M059J (cell line): ENCODE measurements around the gene HSPG2. TPM values are rescaled to one million over a fixed set of nuclear protein-coding genes. Genes with fewer than 3 reads are reported as not detected.
"Not testable (repeated sequence)": the region's sequence is repeated elsewhere in the genome, so short reads cannot be mapped to it uniquely, and the experiment has no call there.

Source experiments
- DNase-seq: peaks from one replicate; pipeline ENCODE4 v3.0.0-alpha.2; 2012; ENCODE audit warnings: low read depth
- total RNA-seq: library from RNA; depleted of rRNA; stranded (reverse); fragments of >200 nt; shearing (Covaris generic); gene quantifications from 2 replicates; pipeline ENCODE4 v1.2.3, GENCODE V29; 2014

The HSPG2 gene
- total RNA-seq, 1 experiment from 2014 or later, result 60.5 TPM

GRCh38 chr1:21827141-21827679 is 109.9 kb downstream of the HSPG2 start:
- DNase-seq, result no peak

- not testable (repeated sequence) for DNase-seq
Observed at GRCh38 chr1:21826694-21827093, 110.4 kb downstream of the HSPG2 start.

- DNase-seq, result no peak
Observed at GRCh38 chr1:21825393-21825792, 111.7 kb downstream of the HSPG2 start.

- no peak for DNase-seq
Observed at GRCh38 chr1:21824926-21825325, 112.2 kb downstream of the HSPG2 start.

- DNase-seq, result no peak
Observed at GRCh38 chr1:21823980-21824702, 113.0 kb downstream of the HSPG2 start.

- DNase-seq, result no peak
Observed at GRCh38 chr1:21823206-21823979, 113.7 kb downstream of the HSPG2 start.

- no peak for DNase-seq
Observed at GRCh38 chr1:21822349-21822748, 114.8 kb downstream of the HSPG2 start.

- DNase-seq, result no peak
Observed at GRCh38 chr1:21821385-21822019, 115.6 kb downstream of the HSPG2 start.

- DNase-seq, result no peak
Observed at GRCh38 chr1:21820597-21821232, 116.4 kb downstream of the HSPG2 start.

GRCh38 chr1:21818656-21819055 is 118.5 kb downstream of the HSPG2 start:
- no peak for DNase-seq

GRCh38 chr1:21816602-21817302 is 120.4 kb downstream of the HSPG2 start:
- peak; percentile 85 for DNase-seq

GRCh38 chr1:21815724-21816321 is 121.3 kb downstream of the HSPG2 start:
- no peak for DNase-seq

GRCh38 chr1:21814981-21815582 is 122.0 kb downstream of the HSPG2 start:
- DNase-seq, result no peak

GRCh38 chr1:21814241-21814918 is 122.7 kb downstream of the HSPG2 start:
- no peak for DNase-seq

- DNase-seq, result no peak
Observed at GRCh38 chr1:21813542-21813941, 123.6 kb downstream of the HSPG2 start.

GRCh38 chr1:21811875-21812305 is 125.2 kb downstream of the HSPG2 start, which contains the start of gene LDLRAD2:
LDLRAD2 (plus strand) TSS chr1:21812265; CDS start chr1:21812452, 187 bp downstream.
- peak; percentile 61 for DNase-seq

- no peak for DNase-seq
Observed at GRCh38 chr1:21804536-21804935, 132.6 kb downstream of the HSPG2 start.

GRCh38 chr1:21801100-21801499 is 136.0 kb downstream of the HSPG2 start:
- peak; percentile 80 for DNase-seq

GRCh38 chr1:21799730-21800129 is 137.4 kb downstream of the HSPG2 start:
- DNase-seq, result no peak

GRCh38 chr1:21795075-21795474 is 142.0 kb downstream of the HSPG2 start:
- DNase-seq, result no peak
